ENCODE data around the gene SLC22A17. TPM values are rescaled to one million over a fixed set of nuclear protein-coding genes. Genes with fewer than 3 reads are reported as not detected.

The SLC22A17 gene
- total RNA-seq, 1 donor from 2014 or later: 42.4 TPM

DNA sequence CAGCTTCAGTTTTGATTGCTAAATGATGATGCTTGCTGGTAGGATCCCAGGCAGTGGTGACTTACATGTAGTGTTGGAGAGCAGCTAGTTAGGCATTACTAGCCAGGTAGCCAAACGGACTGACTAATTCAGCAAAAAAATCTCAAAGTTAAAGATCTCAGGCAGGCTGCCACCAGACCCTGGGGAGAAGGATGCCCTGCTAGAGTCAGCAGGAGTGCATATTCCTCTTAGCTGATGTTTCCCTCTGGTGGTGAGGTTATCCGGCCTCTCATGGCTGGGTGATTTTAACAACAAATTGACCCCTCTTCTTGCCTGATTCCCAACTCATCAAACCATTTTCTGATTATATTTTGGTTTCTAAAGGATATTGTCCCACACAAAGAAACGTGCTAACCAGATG, 9.5 kb upstream of the SLC22A17 start:
- TF ChIP-seq, protein P1, sequence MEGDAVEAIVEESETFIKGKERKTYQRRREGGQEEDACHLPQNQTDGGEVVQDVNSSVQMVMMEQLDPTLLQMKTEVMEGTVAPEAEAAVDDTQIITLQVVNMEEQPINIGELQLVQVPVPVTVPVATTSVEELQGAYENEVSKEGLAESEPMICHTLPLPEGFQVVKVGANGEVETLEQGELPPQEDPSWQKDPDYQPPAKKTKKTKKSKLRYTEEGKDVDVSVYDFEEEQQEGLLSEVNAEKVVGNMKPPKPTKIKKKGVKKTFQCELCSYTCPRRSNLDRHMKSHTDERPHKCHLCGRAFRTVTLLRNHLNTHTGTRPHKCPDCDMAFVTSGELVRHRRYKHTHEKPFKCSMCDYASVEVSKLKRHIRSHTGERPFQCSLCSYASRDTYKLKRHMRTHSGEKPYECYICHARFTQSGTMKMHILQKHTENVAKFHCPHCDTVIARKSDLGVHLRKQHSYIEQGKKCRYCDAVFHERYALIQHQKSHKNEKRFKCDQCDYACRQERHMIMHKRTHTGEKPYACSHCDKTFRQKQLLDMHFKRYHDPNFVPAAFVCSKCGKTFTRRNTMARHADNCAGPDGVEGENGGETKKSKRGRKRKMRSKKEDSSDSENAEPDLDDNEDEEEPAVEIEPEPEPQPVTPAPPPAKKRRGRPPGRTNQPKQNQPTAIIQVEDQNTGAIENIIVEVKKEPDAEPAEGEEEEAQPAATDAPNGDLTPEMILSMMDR (conservative IDR thresholded peaks at IDR 0.05): peak; percentile 43
- Mint-ChIP-seq H3K27ac (ENCODE audit: unreplicated experiment) (no peak overlapping the region), H3K9me3 (no peaks in the 10 kb centered on the region), H3K4me1 (peaks cover 42% of the 10 kb centered on the region), H3K4me3 (peak overlapping the region; percentile 81), H3K27me3 (ENCODE audit: low read depth) (peaks cover 2% of the 10 kb centered on the region), H3K36me3 (ENCODE audit: low read depth) (peaks cover 10% of the 10 kb centered on the region)
- DNase-seq (ENCODE audit: low read depth, low spot score): no peak

DNA sequence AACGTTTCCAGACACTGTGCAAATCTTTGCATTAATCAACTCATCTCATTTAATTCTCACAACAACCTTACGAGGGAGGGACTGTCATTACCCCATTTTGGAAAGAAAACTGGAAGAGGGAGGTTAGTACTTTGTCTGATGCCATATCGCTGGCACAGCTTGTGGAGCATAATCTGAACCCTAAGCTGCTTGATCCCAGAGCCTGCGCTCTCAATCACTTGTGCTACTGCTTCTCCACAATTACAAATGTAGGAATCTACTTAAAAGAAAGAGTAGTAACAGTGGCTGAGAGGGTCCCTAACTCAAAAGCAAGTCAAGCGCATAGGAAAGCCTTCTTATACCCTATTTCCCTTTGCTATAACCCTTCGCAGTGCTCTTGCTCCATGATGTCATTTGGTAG, 9.1 kb upstream of the SLC22A17 start:
- no peak for DNase-seq (ENCODE audit: low read depth, low spot score)
- H3K27me3 Mint-ChIP-seq (ENCODE audit: low read depth): peaks cover 2% of the 10 kb centered on the region
- no peaks in the 10 kb centered on the region for H3K9me3 Mint-ChIP-seq
- peak overlapping the region; percentile 81 for H3K4me3 Mint-ChIP-seq
- H3K36me3 Mint-ChIP-seq (ENCODE audit: low read depth): peaks cover 10% of the 10 kb centered on the region
- peak overlapping the region; percentile 27 for H3K27ac Mint-ChIP-seq (ENCODE audit: unreplicated experiment)
- peaks cover 37% of the 10 kb centered on the region for H3K4me1 Mint-ChIP-seq
- TF ChIP-seq, protein P1 (conservative IDR thresholded peaks at IDR 0.05): no peak

DNA sequence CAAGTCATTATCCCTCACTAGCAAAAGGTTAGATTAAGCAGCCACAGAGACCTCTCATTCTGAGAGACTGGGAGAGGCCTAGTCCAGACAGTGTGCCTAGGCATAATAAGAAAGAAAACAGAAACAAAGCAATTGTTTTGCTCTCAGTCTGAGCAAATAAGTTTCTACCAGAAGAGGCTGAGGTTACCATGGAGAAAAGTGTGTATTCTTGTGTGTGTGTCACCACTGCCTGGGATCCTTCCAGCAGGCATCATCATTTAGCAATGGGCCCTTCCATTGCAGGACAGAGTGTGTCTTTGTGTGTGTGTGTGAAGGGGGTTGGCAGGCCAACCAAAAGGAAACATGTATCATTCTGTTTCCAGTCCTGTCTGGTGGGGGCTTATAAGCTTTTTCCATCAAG, 8.6 kb upstream of the SLC22A17 start:
- peaks cover 33% of the 10 kb centered on the region for H3K4me1 Mint-ChIP-seq
- DNase-seq (ENCODE audit: low read depth, low spot score): no peak
- TF ChIP-seq, protein P1 (conservative IDR thresholded peaks at IDR 0.05): no peak
- H3K36me3 Mint-ChIP-seq (ENCODE audit: low read depth): peaks cover 10% of the 10 kb centered on the region
- H3K9me3 Mint-ChIP-seq: no peaks in the 10 kb centered on the region
- peaks cover 2% of the 10 kb centered on the region for H3K27me3 Mint-ChIP-seq (ENCODE audit: low read depth)
- peak overlapping the region; percentile 27 for H3K27ac Mint-ChIP-seq (ENCODE audit: unreplicated experiment)
- H3K4me3 Mint-ChIP-seq: peak overlapping the region; percentile 68

DNA sequence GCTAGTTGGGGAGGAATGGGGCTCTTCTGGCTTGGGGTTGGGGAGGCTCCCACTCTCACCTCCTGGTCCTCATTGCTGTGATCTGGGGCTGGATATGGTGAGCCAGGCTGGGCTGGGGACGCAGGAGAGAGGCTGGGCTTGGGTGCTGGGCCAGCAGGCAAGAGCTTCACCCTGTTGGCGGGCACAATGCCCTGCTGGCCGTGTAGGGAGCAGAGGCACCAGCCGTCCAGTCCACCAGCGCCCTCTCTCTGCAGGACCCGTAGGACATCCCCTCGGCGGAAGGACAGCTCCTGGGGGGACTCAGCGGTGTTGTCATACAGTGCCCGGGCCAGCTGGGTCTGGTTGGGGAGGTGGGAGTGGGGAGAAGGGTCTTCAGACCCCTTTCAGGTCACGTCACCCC, 7.8 kb upstream of the SLC22A17 start:
- H3K27me3 Mint-ChIP-seq (ENCODE audit: low read depth): peaks cover 2% of the 10 kb centered on the region
- DNase-seq (ENCODE audit: low read depth, low spot score): no peak
- no peaks in the 10 kb centered on the region for H3K9me3 Mint-ChIP-seq
- no peak overlapping the region for H3K27ac Mint-ChIP-seq (ENCODE audit: unreplicated experiment)
- TF ChIP-seq, protein P1 (conservative IDR thresholded peaks at IDR 0.05): no peak
- peaks cover 33% of the 10 kb centered on the region for H3K4me1 Mint-ChIP-seq
- peaks cover 13% of the 10 kb centered on the region for H3K36me3 Mint-ChIP-seq (ENCODE audit: low read depth)
- peak overlapping the region; percentile 66 for H3K4me3 Mint-ChIP-seq

DNA sequence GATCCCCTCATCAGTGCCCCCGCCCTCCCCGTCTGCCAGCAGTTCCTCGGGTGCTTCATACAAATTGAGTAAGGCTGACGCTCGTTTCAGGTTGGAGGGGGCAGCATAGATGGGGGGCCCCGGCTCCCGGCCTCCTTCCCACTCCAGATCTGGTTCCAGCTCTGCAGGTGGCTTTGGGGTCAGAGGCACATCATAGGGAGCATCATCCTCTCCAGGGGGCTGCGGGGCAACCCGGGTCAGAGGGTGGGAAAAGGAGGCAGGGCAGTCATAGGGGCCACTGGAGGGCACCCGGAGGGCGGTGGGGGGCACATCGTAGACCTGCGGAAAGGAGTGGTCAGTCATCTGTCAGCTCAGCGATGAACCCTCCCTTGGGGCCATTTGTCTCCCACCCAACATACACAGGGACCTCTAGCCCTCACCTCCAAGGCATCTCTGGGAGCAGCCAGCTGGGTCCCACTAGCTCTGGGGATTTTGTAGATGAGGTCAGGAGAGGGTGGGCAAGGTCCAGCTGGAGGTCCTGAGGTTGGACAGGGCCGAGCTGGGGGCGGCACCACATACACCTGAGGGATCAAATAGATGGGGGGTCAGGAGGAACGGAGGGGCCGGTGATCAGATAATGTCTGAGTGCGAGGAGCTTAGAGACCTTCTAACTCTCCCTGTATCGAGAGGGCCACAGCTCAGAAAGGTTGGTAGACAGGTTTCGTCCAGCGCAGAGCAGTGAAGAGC, 7.2 kb upstream of the SLC22A17 start:
- Mint-ChIP-seq H3K27ac (ENCODE audit: unreplicated experiment) (no peak overlapping the region), H3K9me3 (no peaks in the 10 kb centered on the region), H3K4me1 (peaks cover 33% of the 10 kb centered on the region), H3K36me3 (ENCODE audit: low read depth) (peaks cover 13% of the 10 kb centered on the region), H3K4me3 (peak overlapping the region; percentile 66), H3K27me3 (ENCODE audit: low read depth) (peaks cover 2% of the 10 kb centered on the region)
- TF ChIP-seq, protein P1 (conservative IDR thresholded peaks at IDR 0.05): no peak
- DNase-seq (ENCODE audit: low read depth, low spot score): no peak
